Jurkat, Clone E6-1 (cell line): ENCODE results near the gene CALML5.
"Not testable (repeated sequence)": the region's sequence is repeated elsewhere in the genome, so short reads cannot be mapped to it uniquely, and the experiment has no call there.

Experiments
- DNase-seq: peaks from one replicate; pipeline ENCODE4 v3.0.0-alpha.2; 2011; ENCODE audit warnings: low read depth, low spot score
- H3K4me3 ChIP-seq: 2 replicates; pipeline ENCODE4 v1.5.1; 2011; ENCODE audit warnings: mild to moderate bottlenecking, low read length, control low read depth, moderate library complexity

The CALML5 gene

DNA sequence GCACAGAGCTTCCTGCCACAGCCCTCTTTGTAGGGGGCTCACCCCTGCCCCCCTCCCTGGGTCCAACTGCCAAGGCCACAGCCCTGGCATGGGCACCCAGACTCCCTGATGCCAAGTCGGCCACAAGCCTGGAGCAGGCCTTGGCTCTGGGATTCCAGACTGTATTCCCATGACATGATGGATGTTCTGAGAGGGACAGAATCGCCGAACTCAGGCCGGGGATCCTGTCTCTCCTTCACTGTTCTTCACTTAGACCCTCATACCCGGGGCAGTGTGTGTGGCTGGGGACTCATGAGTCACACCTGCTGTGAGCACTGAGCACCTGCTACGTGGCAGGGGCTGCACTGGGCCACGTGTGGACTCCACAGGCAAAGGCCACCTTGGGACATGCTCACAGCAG lies 7.9 kb downstream of the CALML5 start:
- DNase-seq: no peak
- H3K4me3 ChIP-seq: no peak overlapping the region

DNA sequence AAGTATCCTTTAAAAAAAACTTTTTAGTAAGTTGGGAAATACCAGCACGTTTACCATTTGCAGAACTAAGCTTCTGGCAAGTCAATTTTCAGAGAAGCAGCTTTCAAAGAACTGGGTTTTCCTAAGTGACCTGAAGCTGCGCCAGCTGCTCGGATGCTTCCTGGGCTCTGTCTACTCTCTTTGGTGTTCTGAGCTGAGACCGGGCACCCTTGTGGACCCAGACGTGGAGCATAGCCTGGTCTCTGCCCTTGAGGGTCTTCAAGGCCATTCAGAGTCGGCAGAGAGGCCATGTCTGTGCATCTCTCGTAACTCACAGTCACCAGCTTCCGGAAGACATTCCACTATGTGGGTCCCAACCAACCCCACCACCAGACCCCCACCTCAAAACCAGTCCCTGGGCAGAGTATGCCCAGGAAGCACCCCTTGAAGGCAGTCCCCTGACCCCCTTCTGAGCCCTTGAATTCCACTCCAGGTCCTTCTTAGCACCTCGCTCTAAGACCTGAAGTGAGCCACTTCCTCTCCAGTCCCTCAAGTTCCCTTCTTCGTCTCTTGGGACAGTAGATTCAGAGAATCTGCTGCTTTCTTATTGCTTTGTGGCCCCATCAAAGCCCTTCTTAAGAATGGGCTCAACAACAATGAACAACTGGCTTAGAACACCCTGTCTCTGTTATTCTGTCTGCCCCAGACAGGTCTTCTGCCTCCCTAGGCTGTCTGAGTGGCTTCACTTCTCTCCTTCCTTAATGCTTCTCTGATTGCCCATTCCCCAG lies 8.5 kb downstream of the CALML5 start:
- H3K4me3 ChIP-seq: no peak overlapping the region
- DNase-seq: no peak

DNA sequence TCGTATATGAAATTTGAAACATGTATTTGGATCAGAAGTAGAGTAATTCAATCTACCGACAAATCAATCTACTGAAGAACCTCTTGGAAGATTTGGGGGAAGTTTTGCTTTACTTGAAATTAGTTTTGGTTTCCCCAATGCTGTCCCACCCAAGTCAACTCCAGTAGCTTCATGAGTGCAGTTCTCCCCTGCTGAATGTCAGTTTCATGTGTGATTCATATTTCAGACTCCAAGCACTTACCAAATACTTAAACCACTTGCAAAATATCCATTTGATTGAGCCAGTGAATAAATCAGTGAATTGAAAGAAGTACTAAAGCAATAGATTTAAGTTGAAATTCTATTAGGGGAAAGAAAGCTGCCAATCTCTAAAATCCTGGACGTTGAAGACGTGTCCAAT lies 9.3 kb downstream of the CALML5 start:
- no peak for DNase-seq

DNA sequence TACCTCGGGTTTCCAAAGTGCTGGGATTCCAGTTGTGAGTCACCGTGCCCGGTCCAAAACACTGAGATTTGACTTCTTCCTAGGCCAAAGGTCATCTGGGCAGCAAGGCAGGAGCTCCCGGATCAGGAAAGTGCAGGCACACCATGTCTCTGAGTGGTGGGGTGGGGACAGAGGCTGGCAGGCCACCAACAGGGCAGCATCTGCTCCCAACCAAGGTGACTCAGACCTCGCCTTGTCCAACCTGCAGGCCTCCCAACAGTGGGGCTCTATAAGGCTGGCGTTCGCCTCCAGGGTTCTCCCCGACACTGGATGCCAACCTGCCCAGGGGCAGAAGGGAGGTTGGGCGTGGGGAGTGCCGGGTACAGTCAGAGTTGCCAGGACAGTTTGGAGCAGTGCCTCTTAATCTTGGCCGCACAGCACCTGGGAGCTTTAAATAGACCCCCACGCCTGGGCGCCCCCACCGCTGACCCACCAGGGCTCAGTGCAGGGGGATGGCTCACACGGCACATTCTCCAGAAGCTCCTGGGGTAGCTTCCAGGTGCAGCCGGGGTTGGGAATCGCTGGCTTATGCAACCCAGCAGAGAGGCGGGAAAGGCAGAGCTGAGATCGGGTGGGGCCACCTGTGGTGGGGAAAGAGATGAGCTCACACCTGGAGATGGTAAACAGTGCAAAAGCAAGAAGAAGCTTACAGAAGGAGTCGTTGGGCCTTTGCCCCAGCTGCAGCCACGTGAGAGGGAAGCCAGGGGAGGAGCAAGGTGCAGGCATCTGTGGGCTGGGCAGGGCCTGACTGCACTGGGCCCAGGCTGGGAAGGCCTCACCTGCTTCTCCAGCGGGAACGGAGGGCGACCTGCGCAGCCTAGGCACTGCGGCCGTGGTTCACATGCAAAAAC lies 10.9 kb downstream of the CALML5 start:
- no peak overlapping the region for H3K4me3 ChIP-seq
- DNase-seq: no peak

More for the DNA sequence above, 9.3 kb downstream of the CALML5 start:
- no peak overlapping the region for H3K4me3 ChIP-seq

DNA sequence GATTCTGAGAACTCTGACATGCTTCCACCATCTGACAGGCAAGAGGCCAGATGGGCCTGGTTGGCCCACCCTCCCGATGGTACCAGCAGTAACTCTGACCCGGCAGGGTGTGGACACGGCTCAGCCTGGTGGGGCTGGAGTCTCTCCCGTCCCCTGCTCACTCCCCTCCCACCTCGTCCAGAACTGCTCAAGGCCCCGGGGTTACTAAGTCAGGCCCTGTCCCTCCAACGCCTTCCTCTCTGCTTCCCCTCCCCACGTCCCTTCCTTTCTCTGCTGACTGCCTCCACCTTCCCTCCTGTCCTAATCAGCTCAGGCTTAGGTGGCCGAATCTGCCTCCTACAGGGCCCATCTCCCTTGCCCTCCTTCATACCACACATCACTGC lies 12.5 kb downstream of the CALML5 start:
- DNase-seq: no peak
- no peak overlapping the region for H3K4me3 ChIP-seq

DNA sequence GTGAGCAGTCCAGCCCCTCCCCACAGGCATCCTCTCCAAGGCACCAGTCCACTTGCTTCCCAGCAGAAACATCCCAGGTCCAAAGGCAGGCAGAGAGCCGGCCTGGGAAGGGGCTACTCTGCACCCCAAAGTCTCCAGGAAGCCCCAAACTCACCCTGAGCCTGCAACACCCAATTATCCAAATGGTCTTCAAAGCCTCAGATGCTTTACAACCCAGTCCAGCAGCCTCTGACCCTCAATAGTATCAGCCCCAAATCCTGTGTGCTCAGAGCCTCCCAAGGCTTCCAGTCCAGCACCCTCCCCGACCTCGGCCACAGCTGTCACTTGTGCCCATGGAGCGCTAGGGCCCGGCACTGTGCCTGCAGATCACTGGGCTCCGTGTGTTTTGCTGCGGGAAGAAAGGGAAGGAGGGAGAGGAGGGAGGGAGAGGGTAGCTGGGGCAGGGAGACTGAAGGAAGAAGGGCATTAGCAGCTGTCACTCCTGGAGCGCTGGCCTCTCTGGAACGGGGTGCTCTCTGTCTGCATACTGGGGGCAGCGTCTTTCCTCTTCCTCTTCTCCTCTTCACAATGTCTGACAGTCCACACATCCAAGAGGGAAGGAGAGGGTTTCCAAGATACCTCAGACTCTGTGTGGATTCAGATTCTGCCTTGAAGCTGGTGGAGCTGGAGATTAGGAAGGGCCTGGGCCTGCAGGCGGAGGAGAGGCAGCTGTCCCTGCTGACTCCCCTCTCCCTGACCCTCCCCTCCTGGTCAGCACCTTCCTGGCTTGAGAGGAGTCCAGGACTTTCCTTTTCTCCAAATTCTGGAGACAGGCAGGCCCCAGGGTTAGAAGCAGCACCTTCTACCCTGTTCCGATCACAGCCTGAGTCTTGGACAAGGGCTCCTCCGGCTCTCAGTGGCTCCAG lies 13.2 kb downstream of the CALML5 start:
- no peak for DNase-seq
- no peak overlapping the region for H3K4me3 ChIP-seq

DNA sequence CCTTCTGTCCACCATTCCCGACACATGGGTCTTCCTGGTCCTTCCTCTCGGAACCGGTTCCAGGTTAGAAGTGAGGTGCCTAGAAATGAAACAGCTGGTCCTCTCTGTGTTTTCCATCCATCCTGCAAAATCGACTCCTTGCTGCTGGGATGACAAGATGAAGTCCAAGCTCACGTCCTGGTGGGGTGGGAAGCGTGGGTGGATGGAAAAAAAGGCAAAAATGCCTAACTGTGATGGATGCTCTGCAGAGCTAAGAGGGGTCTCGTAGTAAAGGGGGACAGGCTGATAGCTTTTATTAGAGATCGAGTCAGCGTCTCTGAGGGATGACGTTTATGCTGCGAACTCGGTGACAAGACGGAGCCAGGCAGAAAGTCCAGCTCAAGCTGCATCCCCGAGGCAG lies 14.1 kb downstream of the CALML5 start:
- DNase-seq: no peak
- no peak overlapping the region for H3K4me3 ChIP-seq

DNA sequence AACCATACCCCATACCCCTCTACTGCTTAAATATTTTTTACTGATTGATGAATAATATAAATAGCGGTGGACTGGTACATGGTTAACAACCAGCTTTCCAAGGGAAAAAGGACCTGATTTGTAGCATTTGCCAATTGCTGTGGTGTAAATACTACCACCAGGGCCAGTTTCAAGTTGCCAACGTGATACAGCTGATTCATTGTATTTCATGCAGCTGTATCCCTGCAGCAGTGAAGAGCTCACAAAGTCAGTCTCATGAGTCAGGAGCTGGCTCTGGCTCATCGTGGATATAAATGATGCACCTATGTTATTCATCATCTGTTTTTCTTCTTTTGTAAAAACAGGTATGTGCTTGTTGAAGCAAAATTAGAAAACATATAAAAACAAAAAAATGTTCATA lies 15.2 kb downstream of the CALML5 start:
- H3K4me3 ChIP-seq: no peak overlapping the region
- no peak for DNase-seq

DNA sequence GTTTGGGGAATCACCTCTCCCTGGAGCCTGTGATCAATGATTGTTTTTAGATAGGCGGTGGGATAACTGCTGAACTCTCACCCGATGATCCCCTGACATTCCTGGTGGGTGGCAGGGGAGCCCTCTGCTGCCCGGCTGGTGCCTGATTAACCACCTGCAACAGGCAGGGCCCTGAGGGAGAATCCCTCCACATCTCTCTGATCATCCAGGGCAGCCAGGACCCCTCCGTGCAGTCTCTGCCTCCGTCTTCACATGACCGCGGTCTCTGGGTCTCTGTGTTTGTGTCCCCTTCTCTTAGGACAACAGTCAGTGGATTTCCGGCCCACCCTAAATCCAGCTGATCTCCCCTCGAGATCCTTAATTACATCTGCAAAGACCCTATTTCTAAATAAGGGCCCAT lies 17.4 kb downstream of the CALML5 start:
- no peak for DNase-seq

DNA sequence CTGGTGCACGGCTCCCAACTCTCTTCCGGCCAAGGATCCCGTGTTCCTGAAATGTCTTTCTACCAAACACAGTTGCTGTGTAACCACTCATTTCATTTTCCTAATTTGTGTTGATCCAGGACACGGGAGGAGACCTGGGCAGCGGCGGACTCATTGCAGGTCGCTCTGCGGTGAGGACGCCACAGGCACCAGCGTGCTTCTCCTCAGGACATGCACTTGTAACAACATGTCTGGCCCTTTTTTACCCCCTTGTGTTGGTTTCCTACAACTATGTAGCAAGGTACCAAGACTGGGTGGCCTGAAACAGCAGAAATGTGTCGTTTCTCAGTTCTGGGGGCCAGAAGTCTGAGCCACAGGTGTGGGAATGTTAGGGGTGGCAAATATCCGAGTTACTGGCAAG lies 18.2 kb downstream of the CALML5 start:
- no peak for DNase-seq
- H3K4me3 ChIP-seq: no peak overlapping the region

More for the DNA sequence above, 17.4 kb downstream of the CALML5 start:
- H3K4me3 ChIP-seq: no peak overlapping the region

DNA sequence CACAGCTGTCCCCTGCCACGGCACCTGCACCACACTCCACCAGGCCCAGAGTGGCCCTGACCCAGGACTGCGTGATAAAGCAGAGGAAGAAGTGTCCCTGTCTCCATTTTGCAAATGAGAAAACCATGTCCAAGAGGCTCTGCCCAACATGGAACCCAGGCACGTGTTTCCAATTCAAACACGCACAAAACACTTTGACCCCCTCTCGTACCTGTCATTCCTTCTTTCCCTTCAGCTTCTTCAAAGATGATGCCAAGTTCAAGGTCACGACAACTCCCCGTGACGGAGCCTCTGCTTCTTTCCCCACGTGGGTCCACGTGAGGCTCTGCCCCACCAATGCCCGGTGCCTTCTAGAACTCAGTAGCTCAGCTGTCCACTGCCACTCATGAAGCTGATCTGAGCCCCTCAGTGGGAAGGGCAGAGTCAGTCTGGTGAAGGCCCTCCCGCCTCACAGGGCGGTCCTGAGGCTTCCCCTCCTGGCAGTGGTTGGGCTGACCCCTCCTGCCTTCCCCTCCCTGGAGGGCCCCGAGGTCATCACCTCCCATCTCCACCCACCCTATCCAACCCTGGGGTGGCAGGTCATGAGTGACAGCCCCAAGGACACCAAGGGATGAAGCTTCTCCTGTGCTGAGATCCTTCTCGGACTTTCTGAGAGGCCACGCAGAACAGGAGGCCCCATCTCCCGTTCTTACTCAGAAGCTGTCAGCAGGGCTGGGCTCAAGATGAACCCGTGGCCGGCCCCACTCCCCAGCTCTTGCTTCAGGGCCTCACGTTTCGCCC lies 19.0 kb downstream of the CALML5 start:
- no peak for DNase-seq

DNA sequence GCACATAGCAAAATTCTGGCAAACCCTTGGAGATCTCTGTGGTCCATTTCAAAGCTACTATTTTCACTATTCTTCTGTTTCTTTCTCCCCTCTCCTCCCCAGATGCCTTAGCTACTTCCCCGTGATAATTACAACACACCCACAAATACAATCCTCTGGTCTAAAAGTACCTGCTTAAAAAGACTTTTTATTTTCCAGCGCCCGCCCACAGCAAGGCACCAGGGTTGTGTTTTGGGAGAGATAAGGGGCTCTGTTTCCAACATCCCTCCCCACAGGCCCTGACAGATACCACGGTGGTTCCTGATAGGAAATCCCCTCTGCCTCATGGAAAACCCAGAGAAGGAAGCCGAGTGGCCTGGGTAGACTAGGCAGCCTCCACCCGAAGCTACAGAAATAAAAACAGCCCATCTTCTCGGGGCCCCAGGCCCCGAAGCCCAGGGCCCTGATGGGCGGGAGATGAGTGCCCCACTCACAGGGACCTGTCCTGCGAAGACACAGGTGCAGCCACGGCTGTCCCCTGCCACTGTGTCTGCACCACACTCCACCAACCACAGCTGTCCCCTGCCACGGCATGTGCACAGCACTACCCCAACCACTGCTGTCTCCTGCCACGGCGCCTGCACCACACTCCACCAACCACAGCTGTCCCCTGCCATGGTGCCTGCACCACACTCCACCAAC lies 19.7 kb downstream of the CALML5 start:
- H3K4me3 ChIP-seq: no peak overlapping the region
- DNase-seq: no peak

More for the DNA sequence above, 19.0 kb downstream of the CALML5 start:
- H3K4me3 ChIP-seq: no peak overlapping the region

DNA sequence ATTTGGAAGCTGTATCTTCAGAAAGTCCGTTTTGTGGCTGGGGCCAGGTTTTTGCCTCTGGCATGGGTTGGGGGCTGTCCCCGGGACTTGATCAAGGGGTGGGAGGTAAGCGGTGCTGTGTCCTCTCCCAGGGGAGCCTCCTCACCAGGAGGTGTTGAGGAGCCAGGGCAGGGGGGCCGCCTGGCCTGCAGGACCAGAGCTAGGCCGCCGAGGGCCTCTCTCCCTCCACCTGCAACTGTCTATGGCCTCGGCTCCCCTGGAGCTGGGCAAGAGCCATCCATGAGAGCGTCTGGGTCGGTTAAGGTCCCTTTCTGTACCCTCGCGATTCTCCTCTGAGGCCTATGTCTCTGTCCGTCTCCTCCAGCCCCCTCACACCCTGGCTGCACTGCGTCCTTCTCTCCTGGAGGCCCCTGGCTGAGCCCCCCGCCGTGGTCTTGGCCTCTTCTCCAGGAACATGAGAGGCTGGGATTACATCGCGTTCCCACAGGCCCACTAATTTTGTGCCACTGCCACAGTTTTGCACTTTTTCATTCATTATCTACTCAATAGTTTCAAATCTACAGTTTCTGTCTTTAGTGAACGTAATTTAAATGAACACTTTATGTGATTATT lies 20.6 kb downstream of the CALML5 start:
- H3K4me3 ChIP-seq: no peak overlapping the region
- DNase-seq: no peak

DNA sequence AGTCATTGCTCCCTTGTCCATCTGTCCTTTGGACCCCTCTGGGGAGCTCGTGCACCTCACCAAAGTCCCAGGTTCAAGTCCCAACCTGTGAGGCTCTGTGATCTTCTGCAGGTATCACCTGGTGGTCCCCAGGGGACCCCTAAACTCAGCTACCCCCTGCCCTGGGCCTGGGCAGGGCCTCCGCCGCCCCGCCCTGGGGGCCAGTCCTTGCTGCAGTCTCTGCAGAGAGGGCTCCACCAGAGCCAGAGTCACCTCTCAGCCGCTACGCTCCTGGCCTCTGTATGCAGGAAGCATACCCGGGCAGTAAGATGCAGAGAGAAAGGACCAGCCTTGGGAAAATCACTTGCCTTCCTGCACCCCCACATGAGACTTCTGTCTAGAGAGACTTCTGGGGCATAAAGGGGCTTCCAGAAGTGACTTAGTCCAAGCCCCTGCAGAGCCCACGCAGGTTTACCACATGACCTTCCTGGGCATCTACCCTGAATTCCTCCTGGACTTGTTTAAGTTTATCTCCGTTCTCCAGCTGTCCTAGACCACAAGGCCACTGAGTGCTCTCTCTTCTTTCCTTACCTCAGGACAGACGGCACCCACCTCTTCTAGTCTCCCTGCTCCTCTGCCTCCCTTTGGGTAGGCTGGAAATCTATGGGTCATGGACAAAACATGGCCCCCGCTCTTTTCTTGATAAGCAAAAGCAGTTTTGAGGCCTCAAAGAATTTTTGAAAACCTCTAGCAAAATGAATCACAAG lies 21.2 kb downstream of the CALML5 start:
- no peak for DNase-seq
- H3K4me3 ChIP-seq: no peak overlapping the region

DNA sequence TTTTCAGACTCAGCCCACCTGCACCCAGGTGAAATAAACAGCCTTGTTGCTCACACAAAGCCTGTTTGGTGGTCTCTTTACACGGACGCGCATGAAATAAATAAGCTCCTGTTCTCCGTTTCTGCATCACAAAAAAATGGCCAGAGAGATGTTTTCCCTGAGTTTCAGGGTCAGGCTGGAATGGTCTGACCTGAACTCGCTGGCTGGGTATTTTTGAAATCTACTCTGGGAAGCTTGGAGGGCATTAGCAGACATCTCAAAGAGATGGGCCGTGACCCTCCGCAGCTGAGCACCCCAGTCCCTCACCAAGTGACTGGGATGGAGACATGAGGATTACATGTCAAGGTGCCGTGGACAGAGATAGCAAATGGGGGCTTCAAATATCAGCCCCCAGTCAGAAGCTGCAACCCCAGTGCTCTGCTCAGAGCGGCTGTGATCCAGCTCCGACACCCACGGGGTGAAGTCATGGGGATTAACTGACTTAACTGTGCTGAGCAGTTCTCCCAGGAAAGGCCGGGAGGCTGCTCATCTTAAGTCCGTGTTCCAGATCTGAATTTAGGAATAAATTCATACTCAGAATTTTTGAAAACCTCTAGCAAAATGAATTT lies 22.3 kb downstream of the CALML5 start:
- no peak overlapping the region for H3K4me3 ChIP-seq
- DNase-seq: no peak

DNA sequence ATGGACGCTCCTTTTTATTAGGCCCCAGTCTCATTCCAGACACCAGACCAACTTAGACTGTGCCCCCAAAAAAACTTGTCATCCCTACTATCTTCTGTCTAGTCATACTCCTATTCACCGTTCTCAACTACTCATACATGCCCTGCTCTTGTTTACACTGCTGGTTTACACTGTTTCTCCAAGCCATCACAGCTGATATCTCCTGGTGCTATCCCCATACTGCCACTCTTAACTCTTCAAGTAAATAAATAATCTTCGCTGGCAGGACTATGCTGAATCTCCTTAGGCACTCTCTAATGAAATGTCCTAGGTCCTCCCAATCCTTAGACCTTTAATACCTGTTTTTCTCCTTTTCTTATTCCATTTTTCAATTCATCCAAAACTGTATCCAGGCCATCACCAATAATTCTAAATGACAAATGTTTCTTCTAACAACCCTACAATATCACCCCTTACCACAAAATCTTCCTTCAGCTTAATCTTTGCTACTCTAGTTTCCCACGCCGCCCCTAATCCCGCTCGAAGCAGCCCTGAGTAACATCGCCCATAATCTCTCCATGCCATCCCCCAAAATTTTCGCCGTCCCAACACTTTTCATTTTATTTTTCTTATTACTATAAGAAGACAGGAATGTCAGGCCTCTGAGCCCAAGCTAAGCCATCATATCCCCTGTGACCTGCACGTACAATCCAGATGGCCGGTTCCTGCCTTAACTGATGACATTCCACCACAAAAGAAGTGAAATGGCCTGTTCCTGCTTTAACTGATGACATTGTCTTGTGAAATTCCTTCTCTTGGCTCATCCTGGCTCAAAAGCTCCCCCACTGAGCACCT lies 23.2 kb downstream of the CALML5 start:
- H3K4me3 ChIP-seq, DNase-seq: not testable (repeated sequence)
